Thoracic aorta (tissue), 2 donors: ENCODE results near the gene GHRHR. TPM values are rescaled to one million over a fixed set of nuclear protein-coding genes. Genes with fewer than 3 reads are reported as not detected.

ENCODE experiments used
- ATAC-seq: fragments of 150-250 bp; one replicate; pipeline ENCODE4 v1.8.0; 2017; ENCODE audit warnings: low read depth; ENCODE audit not compliant: insufficient number of reproducible peaks, low FRiP score
- DNase-seq: peaks from one replicate; pipeline ENCODE4 v3.0.0-alpha.2; 2020; ENCODE audit warnings: low spot score
- H3K27ac ChIP-seq, 2 donors: fragments of 200-600 bp; sonication (generic); 1 replicate in 1 of 2; 2 replicates in 1 of 2; pipeline ENCODE4 v1.5.1; 2016; ENCODE audit warnings: mild to moderate bottlenecking in 2 of 2, moderate library complexity in 2 of 2
- H3K27me3 ChIP-seq: fragments of 200-600 bp; sonication (generic); replicated peaks from 2 replicates; pipeline ENCODE4 v1.6.0; 2016; ENCODE audit warnings: mild to moderate bottlenecking; ENCODE audit not compliant: insufficient read depth
- H3K36me3 ChIP-seq: fragments of 200-600 bp; sonication (generic); one replicate; pipeline ENCODE4 v1.5.1; 2016
- H3K4me1 ChIP-seq, 2 donors: fragments of 200-600 bp; sonication (generic); 1 replicate in 1 of 2; 2 replicates in 1 of 2; pipeline versions ENCODE4 v1.5.1 to v1.6.0; 2016; ENCODE audit warnings: low read depth in 2 of 2, mild to moderate bottlenecking in 1 of 2; ENCODE audit not compliant: control insufficient read depth in 1 of 2
- H3K4me3 ChIP-seq: fragments of 200-600 bp; sonication (generic); 2 replicates; pipeline ENCODE4 v1.5.1; 2016; ENCODE audit warnings: mild to moderate bottlenecking
- H3K9me3 ChIP-seq: fragments of 200-600 bp; sonication (generic); 2 replicates; pipeline ENCODE4 v1.5.1; 2016
- CTCF ChIP-seq: fragments of 200-600 bp; sonication (generic); IDR thresholded peaks from one replicate; pipeline ENCODE4 v1.5.1; 2019; ENCODE audit warnings: antibody characterized with exemption
- total RNA-seq, 2 donors: library from RNA; depleted of rRNA; stranded (reverse); fragments of >200 nt; gene quantifications; one replicate each; pipeline versions ENCODE4 v1.1.0 to v1.2.3, GENCODE V29; 2016

GHRHR gene
- total RNA-seq, 2 donors from 2014 or later: not detected

GRCh38 chr7:30975256-30975899 is 11.6 kb downstream of the GHRHR start:
- H3K27me3 ChIP-seq: no peaks in the 10 kb centered on the region
- H3K36me3 ChIP-seq: no peaks in the 10 kb centered on the region
- H3K4me1 ChIP-seq: no peaks in the 10 kb centered on the region
- ATAC-seq: no peak
- H3K9me3 ChIP-seq: no peaks in the 10 kb centered on the region
- no peak overlapping the region for H3K4me3 ChIP-seq
- TF ChIP-seq CTCF: no peak
- DNase-seq: no peak
- no peak overlapping the region for H3K27ac ChIP-seq

GRCh38 chr7:30976381-30976780 is 12.6 kb downstream of the GHRHR start:
- DNase-seq: no peak
- no peak for TF ChIP-seq CTCF
- Histone ChIP-seq H3K4me1 (no peaks in the 10 kb centered on the region), H3K9me3 (no peaks in the 10 kb centered on the region), H3K27ac (no peak overlapping the region), H3K36me3 (no peaks in the 10 kb centered on the region), H3K4me3 (no peak overlapping the region), H3K27me3 (no peaks in the 10 kb centered on the region)
- ATAC-seq: no peak

- no peaks in the 10 kb centered on the region for H3K9me3 ChIP-seq
- no peak for DNase-seq
- H3K4me1 ChIP-seq: no peaks in the 10 kb centered on the region
- H3K27ac ChIP-seq: no peak overlapping the region
- no peaks in the 10 kb centered on the region for H3K36me3 ChIP-seq
- no peaks in the 10 kb centered on the region for H3K27me3 ChIP-seq
- ATAC-seq: no peak
- H3K4me3 ChIP-seq: no peak overlapping the region
- TF ChIP-seq CTCF: no peak
These were observed 13.5 kb downstream of the GHRHR start for GRCh38 chr7:30977222-30977621.

- Histone ChIP-seq H3K9me3 (no peaks in the 10 kb centered on the region), H3K27me3 (no peaks in the 10 kb centered on the region), H3K4me3 (no peak overlapping the region), H3K4me1 (no peaks in the 10 kb centered on the region), H3K36me3 (no peaks in the 10 kb centered on the region), H3K27ac (no peak overlapping the region)
- TF ChIP-seq CTCF: no peak
- ATAC-seq (no peak), DNase-seq (no peak)
These were observed 14.3 kb downstream of the GHRHR start for GRCh38 chr7:30977896-30978564.

- H3K36me3 ChIP-seq: no peaks in the 10 kb centered on the region
- peaks cover under 1 to 2% of the 10 kb centered on the region in 2 donors for H3K4me1 ChIP-seq
- no peaks in the 10 kb centered on the region for H3K27me3 ChIP-seq
- no peaks in the 10 kb centered on the region for H3K9me3 ChIP-seq
- no peak overlapping the region for H3K27ac ChIP-seq
- no peak overlapping the region for H3K4me3 ChIP-seq
- DNase-seq (no peak), ATAC-seq (no peak)
- TF ChIP-seq CTCF: no peak
These were observed 15.3 kb downstream of the GHRHR start for GRCh38 chr7:30979027-30979426.
